Hypothalamus (tissue), 51 donors: ENCODE measurements around the gene CCDC9.
"Not testable (repeated sequence)": the region's sequence is repeated elsewhere in the genome, so short reads cannot be mapped to it uniquely, and the experiment has no call there.

Experiments
- DNase-seq, 51 donors: peaks; one replicate each; lab custom pipeline; 2025; lab: John Stamatoyannopoulos, UW

CCDC9 gene

DNA sequence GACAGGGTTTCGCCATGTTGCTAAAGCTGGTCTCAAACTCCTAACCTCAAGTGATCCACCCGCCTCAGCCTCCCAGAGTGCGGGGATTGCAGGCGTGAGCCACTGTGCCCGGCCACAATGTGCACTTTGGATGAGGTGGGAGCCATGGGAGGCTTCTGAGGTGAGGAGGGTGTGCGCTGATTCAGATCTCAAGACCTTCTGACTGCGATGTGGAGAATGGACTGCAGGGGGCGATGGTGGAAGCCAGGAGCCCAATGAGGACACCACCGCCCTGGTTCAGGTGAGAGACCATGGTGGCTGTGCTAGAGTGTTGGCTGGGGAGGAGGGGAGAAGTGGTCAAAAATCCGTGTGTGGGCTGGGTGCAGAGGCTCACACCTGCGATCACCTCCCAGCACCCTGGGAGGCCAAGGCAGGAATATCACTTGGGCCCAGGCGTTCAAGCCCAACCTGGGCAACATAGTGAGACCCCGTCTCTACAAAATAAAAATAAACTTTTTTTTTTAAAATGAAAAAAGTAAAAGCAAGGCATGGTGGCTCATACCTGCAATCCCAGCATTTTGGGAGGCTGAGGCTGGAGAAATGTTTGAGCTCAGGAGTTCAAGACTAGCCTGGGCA is 24.0 kb downstream of the CCDC9 start:
- DNase-seq: no peak

GRCh38 chr19:47283405-47284059 is 27.2 kb downstream of the CCDC9 start:
- no peak for DNase-seq

- peak in 8 of 51 donors; percentile 11 to 74 (median 34) for DNase-seq
Observed at GRCh38 chr19:47284324-47284899, 28.1 kb downstream of the CCDC9 start.

- DNase-seq: peak in 30 of 51 donors; percentile 14 to 73 (median 46)
Observed at GRCh38 chr19:47296036-47296435, 39.7 kb downstream of the CCDC9 start.

DNA sequence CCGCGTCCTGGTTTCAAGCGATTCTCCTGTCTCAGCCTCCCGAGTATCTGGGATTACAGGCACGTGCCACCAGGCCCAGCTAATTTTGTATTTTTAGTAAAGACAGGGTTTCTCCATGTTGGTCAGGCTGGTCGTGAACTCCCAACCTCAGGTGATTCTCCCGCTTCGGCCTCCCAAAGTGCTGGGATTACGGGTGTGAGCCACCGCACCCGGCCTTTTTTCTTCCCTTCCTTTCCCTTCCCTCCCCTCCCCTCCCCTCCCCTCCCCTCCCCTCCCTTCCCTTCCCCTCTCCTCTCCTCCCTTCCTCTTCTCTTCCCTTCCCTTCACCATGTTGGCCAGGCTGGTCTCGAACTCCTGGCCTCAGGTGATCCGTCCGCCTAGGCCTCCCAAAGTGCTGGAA is 44.5 kb downstream of the CCDC9 start:
- not testable (repeated sequence) for DNase-seq

DNA sequence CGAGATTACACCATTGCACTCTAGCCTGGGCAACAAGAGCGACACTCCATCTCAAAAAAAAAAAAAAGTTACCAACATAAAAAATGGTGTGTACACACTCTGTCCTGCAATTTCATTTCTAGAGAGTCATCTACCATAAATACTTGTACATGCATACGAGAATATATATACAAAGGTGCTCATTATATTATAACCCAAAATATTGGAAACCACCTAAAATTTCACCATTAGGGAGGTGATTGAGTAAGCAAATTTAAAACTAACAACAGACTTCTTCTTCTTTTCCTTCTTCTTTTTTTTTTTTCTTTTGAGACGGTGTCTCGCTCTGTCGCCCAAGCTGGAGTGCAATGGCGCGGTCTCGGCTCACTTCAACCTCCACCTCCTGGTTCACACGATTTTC is 45.9 kb downstream of the CCDC9 start:
- no peak for DNase-seq

DNA sequence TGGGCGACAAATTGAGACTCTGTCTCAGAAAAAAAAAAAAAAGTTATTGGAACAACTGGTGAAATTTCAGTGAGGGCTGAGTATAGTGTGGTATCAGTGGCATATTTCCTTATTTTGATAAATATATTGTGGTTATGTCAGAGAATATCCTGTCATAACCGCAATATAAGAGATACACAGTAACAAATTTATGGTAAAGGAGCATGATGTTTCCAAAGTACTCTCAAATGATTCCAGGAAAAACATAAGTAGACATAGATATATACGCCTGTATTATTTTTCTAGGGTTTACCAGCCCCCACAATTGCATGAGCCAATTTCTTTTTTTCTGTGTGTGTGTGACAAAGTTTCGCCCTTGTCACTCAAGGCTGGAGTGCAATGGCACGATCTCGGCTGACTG is 47.6 kb downstream of the CCDC9 start:
- no peak for DNase-seq

DNA sequence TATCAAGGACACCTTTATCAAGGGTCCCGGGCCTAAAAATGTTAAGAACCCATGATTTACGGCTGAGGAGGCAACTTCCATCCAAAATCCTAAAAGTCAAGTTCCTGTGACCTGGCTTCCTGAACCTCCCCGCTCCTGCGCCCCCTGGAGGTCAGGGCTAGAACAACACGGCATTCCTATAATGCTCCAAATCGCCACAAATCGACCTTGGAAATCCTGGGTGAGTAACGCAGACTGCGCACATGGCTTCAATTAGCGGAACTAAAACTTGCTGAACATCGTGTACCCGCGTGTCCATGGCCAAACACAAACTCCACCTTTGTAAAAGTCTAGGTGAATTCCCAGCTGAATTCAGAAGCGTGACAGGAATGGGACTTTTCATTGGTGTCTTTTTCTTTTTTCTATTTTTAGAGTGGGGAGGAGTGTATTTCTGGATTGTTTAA is 49.0 kb downstream of the CCDC9 start:
- DNase-seq: peak in 17 of 51 donors; percentile 7 to 61 (median 14)

DNA sequence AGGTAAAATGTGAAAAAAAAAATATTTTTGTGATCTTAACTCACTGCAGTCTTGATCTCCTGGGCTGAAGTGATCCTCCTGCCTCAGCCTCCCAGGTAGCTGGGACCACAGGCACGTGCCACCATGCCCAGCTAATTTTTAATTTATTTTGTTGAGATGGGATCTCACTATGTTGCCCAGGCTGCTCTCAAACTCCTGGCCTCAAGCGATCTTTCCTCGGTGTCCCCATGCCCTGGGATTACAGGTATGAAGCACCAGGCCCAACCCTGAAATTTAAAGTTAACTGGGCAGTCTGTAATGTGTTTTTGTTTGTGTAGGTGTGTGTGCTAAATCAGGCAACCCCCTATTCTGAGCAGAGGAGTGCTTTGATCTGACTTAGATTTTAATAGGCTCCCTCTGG is 50.0 kb downstream of the CCDC9 start:
- DNase-seq: no peak

DNA sequence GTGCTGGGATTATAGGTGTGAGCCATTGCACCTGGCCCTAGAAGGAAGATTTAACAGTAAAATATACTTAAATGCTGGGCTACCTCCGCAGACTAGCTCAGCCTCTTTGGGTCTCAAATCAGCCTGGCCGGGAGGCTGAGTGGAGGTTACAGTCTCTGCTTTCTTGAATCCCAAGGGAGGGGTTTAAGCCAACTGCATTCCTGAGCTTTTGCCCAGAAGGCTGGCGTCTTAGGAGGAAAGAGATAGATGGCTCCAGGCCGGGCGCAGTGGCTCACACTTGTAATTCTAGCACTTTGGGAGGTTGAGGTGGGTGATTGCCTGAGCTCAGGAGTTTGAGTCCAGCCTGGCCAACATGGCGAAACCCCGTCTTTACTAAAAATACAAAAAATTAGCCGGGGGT is 52.7 kb downstream of the CCDC9 start:
- no peak for DNase-seq

- peak in 10 of 51 donors; percentile 11 to 30 (median 22) for DNase-seq
Observed at GRCh38 chr19:47309608-47310007, 53.3 kb downstream of the CCDC9 start, which contains the start of gene C5AR1. Gene C5AR1, plus strand, starts transcription at chr19:47309861. Its CDS starts 35 bp downstream, at chr19:47309896.

DNA sequence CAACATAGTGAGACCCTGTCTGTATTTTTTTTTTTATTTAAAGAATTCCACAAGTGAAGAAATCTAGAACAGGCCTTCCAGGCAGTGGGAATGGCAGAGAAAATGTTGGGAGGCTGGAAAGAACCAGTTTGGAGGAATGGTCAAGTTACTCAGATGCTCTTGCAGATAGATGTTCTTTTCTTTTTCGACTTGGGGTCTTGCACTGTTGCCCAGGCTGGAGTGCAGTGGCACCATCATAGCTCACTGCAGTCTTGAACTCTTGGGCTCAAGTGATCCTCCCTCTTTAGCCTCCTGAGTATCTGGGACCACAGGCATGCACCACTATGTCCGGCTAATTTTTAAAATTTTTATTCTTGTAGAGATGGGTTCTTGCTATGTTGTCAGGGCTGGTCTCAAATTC is 54.0 kb downstream of the CCDC9 start:
- no peak for DNase-seq

DNA sequence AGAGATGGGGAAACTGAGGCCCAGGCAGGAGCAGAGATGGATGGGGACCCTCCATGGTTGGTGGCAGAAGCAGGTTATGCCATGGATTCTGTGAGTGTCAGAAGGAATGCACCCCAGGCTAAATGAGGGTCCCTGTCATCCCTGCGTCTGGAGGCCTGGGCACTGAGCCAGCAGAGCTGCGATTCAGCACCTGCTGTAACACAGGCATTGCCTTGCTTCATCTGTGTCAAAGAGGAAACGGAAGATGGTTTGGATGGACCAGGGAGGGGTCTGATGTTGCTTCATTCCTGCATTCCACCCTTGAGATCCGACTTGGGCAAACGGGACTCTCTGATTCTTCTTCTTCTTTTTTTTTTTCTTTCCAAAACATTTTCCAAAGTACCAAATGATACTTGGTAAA is 54.5 kb downstream of the CCDC9 start:
- DNase-seq: peak in 2 of 51 donors; percentile 8 to 12

DNA sequence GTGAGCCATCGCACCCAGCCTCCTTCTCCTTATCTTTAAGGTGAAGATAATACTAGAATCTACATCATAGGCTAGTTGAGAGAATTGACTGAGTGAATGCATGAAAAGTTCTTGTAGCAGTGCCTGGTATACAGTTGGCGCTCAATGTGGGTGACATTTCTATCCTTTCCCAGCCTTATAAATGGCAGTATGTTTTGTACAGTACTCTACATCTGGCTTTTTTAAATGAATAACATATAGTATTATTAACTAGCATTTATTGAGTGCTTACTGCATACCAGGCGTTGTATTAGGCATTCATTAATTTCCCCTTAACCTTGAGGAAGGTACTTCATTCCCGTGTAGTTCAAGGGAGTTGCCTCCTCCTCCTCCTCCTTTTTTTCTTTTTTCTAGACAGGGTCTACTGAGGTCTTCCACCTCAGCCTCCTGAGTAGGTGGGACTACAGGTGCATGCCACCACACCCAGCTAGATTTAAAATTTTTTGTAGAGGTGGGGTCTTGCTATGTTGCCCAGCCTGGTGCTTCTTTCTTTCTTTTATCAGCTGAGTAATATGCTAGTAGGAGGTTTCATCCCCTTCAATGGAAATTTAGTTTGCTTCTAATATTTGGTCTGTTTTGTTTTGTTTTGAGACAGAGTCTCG is 56.2 kb downstream of the CCDC9 start:
- DNase-seq: no peak

- no peak for DNase-seq
Observed at GRCh38 chr19:47313754-47314295, 57.5 kb downstream of the CCDC9 start.

- DNase-seq: peak in 21 of 51 donors; percentile 8 to 64 (median 26)
Observed at GRCh38 chr19:47315125-47315821, 58.9 kb downstream of the CCDC9 start.

DNA sequence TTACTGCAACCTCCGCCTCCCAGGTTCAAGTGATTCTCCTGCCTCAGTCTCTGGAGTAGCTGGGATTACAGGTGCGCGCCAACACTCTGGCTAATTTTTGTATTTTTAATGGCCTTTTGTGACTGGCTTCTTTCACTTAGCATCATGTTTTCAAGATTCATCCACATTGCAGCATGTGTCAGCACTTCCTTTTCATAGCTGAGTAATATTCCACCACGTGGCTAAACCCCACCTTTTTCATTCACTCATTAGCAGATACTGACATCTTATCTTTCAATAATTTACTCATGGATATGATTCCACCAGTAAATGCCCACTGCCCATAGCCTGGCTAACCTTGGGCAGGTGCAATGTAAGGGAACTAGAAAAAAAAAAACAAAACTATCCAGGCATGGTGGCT is 60.2 kb downstream of the CCDC9 start:
- DNase-seq: no peak

DNA sequence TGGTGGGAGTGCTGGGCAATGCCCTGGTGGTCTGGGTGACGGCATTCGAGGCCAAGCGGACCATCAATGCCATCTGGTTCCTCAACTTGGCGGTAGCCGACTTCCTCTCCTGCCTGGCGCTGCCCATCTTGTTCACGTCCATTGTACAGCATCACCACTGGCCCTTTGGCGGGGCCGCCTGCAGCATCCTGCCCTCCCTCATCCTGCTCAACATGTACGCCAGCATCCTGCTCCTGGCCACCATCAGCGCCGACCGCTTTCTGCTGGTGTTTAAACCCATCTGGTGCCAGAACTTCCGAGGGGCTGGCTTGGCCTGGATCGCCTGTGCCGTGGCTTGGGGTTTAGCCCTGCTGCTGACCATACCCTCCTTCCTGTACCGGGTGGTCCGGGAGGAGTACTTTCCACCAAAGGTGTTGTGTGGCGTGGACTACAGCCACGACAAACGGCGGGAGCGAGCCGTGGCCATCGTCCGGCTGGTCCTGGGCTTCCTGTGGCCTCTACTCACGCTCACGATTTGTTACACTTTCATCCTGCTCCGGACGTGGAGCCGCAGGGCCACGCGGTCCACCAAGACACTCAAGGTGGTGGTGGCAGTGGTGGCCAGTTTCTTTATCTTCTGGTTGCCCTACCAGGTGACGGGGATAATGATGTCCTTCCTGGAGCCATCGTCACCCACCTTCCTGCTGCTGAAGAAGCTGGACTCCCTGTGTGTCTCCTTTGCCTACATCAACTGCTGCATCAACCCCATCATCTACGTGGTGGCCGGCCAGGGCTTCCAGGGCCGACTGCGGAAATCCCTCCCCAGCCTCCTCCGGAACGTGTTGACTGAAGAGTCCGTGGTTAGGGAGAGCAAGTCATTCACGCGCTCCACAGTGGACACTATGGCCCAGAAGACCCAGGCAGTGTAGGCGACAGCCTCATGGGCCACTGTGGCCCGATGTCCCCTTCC is 63.9 kb downstream of the CCDC9 start:
- DNase-seq: no peak
